Suppressor macrophage (primary cell): Measurements from ENCODE around the gene EPN2.
"Not testable (repeated sequence)": the region's sequence is repeated elsewhere in the genome, so short reads cannot be mapped to it uniquely, and the experiment has no call there.

Experiments
- DNase-seq, 4 experiments: peaks; one replicate each; pipeline ENCODE4 v3.0.0-alpha.2; 2020 to 2022
- total RNA-seq, 17 experiments: gene quantifications; one replicate each; lab custom pipeline; 2026; ENCODE audit warnings: mixed read lengths in 6 of 17, inconsistent platforms in 3 of 17; lab: John Stamatoyannopoulos, UW

Gene EPN2
- total RNA-seq, result 0.76 to 20.3 (median 12.9) reads per million in 17 experiments

DNA sequence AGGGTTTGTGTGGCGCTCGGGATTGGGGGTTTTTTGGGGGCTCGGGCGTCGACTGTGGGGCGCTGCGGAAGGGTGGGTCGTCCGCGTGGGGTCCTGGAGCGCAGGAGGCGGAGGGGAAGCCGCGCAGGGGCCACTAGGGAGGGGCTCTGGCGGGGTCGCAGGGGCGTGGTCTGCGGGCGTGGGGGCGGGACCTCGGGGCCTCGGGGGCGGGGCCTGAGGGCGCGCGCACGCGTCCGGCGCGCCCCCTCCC, at the start of gene EPN2:
TSS of gene EPN2 (plus strand) at position 228 of the 250 bp plus-strand sequence. CDS start 45,754 bp downstream, outside the sequence.
- peak; percentile 57 to 86 (median 68) for DNase-seq

DNA sequence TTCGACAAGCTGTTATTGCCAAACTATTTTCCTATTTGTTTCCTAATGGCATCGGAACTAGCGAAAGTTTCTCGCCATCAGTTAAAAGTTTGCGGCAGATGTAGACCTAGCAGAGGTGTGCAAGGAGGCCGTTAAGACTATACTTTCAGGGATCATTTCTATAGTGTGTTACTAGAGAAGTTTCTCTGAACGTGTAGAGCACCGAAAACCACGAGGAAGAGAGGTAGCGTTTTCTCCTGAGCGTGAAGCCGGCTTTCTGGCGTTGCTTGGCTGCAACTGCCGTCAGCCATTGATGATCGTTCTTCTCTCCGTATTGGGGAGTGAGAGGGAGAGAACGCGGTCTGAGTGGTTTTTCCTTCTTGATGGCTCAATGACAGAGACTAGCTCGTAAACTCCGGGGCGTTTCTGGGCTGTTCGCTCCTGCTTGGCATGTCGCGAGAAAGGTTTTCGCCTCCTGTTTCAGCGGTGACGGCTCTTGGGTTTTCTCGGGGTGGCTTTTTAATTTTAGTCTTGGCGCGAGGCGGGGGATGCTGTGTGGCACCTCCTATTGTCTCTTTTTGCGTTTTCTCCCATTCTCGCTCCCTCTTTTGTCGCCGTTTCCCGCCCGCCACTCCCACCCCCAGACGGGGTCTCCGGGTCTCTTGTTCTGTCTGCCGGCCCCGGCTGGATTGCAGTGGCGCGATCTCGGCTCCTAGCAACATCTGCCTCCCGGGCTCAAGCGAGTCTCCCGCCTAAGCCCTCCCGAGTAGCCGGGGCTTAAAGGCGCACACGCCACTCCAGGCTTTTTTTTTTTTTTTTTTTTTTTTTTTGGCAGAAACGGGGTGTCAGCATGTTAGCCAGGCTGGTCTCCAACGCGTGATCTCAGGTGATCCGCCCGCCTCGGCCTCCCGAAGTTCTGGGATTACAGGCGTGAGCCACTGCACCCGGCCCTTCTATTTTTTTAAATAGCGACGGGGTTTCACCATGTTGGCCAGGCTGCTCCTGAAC, 49.0 kb upstream of the EPN2 start:
- not testable (repeated sequence) for DNase-seq

DNA sequence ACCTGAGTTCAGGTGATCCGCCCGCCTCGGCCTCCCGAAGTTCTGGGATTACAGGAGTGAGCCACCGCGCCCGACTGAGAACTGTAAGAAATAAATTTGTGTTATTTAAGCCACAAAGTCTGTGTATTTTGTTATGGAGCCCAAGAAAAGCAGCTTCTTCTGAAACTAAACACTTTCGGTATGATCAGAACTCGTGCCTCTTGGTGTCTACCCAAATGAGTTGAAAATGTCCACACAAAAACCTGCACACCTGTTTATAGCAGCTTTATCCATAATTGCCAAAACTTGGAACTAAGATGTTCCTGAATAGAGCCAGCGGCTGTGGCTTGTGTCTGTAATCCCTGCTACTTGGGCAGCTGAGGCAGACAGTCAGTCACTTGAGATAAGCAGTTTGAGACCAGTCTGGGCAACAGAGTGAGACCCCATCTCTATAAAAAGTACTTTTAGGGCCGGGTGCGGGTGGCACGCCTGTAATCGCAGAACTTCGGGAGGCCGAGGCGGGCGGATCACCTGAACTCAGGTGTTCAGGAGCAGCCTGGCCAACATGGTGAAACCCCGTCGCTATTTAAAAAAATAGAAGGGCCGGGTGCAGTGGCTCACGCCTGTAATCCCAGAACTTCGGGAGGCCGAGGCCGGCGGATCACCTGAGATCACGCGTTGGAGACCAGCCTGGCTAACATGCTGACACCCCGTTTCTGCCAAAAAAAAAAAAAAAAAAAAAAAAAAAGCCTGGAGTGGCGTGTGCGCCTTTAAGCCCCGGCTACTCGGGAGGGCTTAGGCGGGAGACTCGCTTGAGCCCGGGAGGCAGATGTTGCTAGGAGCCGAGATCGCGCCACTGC, 48.1 kb upstream of the EPN2 start:
- not testable (repeated sequence) for DNase-seq

DNA sequence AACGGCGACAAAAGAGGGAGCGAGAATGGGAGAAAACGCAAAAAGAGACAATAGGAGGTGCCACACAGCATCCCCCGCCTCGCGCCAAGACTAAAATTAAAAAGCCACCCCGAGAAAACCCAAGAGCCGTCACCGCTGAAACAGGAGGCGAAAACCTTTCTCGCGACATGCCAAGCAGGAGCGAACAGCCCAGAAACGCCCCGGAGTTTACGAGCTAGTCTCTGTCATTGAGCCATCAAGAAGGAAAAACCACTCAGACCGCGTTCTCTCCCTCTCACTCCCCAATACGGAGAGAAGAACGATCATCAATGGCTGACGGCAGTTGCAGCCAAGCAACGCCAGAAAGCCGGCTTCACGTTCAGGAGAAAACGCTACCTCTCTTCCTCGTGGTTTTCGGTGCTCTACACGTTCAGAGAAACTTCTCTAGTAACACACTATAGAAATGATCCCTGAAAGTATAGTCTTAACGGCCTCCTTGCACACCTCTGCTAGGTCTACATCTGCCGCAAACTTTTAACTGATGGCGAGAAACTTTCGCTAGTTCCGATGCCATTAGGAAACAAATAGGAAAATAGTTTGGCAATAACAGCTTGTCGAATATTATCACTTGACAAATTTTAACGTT, 47.3 kb upstream of the EPN2 start:
- DNase-seq, result not testable (repeated sequence)

DNA sequence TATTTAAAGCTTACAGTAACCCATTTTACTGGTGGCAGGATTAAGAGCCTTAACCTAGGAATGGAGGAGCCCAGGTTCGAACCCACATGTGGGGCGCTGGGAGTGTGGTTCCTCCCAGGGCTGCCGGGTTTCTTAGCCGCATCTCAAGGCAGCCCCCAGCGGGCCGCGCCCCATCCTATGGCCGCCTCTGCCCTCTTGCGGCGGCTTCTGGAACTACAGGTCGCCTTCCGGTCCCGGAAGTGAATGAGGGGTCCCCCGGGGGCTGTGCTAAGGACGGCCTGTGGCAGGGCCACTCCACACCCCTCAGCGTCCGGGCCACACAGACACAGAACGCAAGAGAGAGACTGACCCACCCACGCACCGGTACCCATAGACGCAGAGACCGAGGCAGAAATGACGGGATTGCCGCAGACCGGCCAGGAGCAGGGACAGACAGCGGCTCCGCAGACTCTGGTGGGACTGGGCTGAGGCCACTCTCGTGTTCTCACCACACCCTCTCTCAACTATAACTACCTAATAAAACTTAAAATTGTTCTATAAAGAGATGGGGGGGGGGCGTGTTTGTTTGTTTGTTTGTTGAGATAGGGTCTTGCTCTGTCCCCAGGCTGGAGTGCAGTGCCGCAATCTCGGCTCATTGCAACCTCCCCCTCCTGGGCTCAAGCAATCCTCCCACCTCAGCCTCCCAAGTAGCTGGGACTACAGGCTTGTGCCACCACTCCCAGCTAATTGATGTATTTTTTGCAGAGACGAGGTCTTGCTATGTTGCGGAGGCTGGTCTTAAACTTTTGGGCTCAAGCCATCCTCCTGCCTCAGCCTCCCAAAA, 40.6 kb upstream of the EPN2 start:
- not testable (repeated sequence) for DNase-seq

DNA sequence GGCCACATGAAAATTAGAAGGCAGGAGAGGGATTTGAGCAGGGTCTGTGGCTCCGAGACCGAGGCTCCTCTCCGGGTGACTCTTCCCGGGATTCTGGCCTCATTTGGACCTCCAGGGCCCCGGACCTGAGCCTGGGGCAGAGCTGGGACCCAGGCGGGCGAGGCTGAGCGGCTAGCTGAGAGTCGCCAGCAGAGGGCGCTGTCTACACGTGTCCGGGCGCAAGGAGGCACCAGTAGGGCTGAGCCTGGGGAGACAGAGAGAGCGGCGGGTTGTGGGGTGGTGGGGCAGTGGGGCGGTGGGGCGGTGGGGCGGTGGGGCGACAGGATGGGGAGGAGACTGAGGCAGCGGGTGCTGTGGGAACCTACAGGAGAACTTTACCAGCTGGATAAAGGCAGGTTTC, 34.7 kb upstream of the EPN2 start:
- DNase-seq, result not testable (repeated sequence)

DNA sequence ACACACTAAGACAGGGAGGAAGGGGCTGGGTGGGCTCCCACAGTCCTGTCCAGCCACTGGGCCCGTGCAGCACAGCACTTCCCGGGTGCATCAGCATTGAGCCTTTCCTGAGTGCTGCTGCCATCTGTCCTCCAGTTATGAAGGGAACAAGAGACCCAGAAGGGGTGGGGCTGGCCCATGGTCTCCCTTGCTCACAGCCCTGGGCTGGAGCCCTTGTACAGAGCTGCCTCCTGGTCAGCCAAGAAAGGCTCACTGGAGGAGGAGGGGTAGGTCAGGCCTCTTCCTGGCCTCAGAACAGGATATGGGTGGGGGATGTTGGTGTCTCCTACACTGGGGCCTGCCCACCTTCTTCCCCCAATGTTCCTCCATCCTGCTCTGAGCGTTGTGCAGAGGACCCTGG, 33.7 kb upstream of the EPN2 start:
- DNase-seq, result not testable (repeated sequence)

DNA sequence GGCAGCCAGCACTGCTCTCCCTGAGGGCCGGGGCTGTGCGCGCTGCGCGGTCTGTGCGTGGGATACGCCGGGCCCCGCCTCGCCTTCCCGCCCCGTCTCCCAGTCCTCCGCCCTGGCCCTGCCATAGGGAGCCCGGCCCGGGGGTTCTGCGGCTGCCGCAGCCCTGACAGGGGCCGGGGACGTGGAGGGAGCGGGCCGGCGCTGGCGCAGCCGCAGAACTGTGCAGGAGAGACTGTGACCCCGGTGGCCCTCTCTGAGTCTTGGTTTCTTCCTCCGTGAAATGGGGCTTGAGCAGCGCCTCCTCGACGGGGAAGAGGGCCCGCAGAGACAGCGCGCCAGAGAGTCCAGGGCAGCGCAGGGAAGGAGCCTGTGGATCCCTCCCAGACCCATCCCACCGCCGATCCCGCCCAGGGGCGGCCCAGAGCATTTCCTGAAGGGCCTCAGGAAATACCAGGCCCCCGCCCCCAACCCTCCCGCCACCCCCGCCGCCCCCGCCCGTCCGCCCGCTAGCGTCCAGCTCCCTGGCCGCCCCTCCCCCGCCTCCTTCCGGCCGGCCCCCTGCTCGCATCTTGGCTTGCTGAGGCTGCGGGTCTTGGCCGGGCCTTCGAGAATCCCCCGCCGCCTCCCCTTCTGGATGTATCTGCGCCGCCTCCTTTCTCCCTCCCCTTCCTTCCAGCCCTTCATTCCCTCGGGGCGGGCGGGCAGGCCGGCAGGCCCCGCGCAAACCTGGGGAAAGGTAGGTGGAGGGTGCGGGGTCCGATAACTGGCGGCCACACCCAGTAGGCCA, 21.9 kb upstream of the EPN2 start:
- not testable (repeated sequence) for DNase-seq

DNA sequence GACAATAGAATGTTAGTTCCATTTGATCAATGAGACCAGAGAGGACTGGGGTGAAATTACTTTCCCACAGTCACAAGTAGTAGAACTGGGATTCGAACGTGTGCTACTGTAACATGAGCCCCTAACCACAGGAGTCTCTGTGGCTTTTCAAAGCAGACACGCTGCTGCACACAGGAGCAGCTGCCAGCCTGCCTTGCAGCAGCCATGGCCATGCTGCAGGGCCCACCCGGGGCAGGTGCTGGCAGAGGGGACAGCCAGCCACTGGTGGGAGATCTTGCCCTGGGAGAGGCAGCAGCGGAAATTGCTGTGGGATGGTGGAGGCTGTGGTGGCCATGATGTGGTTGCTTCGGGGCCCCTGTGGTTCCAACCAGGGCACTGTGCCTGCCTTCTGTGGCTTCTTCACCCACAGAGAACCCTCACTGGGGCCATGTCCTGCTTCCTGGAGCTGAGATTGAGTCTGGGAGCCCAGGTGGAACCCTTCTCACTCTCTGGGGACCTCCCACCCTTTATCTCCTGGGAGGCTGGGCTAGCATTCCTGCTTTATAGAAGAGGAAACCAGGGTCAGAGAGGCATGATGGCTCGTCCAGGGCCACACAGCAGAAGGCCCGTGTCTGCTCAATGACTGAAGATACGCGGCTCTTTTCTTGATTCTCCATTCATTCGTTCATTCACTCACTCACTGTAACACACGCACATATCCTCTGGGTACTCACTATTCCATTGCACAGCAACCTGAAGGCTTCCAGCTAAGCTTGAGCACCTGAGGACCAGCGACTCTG, 20.8 kb upstream of the EPN2 start:
- DNase-seq, result not testable (repeated sequence)

DNA sequence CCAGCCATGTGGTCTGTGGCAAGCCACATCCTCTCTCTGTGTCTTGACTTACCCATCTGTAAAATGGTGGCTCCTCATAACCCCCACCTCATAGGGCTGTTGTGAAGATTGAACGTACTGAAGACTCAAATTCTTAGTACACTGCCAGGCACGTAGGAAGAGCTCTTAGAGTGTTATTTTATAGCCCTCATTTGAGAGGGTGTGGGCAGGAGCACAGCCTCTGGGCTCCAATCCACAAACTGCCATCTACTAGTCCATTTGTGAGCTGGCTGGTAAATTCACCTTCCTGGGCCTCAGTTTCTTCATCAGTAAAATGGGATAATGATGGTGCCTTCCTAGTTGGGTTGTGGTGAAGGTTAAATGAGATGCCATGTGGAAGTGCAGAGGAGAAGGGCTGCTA, 18.3 kb upstream of the EPN2 start:
- not testable (repeated sequence) for DNase-seq

DNA sequence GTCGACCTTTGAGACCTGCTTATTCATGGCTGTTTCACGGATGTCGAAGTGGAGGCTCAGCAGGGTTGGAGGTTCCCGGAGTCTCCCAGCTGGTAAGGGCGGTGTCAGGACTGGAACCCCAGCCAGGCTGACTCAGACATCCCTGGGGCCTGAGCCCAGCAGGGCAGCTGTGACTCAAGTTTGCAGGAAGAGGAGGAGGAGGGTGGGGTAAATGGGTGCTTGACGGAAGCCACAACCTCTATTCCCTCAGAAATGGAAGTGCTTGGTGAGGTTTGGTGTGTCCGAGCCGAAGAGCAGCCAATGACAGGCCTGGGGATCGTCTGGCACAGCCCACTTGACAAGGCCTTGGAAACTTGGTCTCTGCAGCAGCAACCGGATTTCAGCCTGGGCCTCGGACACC, 17.8 kb upstream of the EPN2 start:
- DNase-seq, result not testable (repeated sequence)

DNA sequence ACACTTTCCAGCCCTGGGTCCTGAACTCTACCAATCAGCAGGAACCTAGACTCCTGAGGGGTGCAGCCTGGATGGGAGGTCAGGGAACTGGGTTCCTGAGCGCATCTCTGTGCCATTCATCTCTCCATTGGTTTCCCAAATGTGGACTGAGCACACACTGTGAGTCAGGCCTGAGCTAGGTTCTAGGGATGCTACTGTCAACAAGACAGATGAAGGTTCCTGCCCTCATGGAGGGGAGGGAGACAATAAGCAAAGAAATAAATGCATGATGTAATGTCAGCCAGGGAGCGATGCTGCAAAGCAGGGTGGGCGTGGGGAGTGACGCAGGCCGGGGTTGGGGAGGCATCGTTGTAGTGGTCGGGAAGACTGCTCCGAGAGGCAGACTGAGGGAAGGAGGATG, 17.0 kb upstream of the EPN2 start:
- DNase-seq, result not testable (repeated sequence)

DNA sequence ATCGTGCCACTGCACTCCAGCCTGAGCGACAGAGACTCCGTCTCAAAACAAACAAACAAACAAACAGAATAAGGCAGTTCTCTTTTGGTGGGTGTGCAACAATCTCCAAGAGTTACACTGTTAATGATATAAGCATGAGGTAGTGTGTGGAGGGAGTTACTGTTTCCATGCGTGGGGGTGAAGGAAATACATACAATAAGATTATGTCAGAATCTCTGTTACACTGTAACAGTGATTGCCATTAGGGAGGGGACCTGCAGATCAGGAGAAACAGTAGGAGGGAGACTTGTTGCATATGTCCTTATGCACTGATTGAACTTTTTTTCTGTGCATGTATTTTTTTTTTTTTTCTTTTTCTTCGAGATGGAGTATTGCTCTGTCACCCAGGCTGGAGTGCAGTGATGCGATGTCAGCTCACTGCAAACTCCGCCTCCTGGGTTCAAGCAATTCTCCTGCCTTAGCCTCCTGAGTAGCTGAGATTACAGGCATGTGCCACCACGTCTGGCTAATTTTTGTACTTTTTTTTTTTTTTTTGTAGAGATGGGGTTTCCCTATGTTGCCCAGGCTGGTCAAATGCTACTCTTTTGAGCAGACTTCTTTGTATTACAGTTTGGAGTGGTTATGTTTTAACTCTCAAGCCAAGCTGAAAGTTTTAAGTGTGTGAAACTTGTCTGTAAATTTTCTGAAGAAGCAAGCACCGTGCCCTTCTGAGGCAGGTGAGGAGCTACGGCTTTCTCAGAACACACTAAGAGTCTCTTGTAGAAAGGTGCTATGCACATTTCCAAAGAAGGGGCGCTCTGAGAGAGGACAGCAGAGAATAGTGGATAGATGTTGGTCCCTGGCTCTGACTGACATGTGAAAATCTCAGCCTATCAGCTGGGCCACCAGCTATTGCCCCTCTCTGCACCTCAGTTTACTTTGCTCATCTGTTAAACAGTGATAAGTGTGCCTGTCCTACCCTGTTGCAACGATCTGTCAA, 10.3 kb upstream of the EPN2 start:
- DNase-seq, result not testable (repeated sequence)

DNA sequence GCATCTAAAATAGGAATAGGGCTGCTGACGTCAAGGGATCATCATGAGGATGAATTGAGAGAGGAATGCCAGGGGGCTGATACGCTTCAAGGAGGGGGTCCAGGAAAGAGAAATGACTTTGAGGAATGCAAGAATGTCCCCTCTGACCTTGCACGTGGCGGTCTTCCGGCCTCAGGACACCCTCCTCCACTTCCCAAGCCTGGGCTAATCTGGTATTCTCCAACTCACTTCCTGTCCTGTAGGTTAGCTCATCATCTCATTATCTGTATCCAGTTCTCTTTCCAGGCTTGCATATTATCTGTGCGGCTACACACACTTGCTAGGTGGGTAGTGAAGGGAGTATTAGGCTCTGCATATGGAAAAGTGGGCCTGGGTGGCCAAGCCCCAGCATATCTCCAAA, 2.5 kb upstream of the EPN2 start:
- not testable (repeated sequence) for DNase-seq

DNA sequence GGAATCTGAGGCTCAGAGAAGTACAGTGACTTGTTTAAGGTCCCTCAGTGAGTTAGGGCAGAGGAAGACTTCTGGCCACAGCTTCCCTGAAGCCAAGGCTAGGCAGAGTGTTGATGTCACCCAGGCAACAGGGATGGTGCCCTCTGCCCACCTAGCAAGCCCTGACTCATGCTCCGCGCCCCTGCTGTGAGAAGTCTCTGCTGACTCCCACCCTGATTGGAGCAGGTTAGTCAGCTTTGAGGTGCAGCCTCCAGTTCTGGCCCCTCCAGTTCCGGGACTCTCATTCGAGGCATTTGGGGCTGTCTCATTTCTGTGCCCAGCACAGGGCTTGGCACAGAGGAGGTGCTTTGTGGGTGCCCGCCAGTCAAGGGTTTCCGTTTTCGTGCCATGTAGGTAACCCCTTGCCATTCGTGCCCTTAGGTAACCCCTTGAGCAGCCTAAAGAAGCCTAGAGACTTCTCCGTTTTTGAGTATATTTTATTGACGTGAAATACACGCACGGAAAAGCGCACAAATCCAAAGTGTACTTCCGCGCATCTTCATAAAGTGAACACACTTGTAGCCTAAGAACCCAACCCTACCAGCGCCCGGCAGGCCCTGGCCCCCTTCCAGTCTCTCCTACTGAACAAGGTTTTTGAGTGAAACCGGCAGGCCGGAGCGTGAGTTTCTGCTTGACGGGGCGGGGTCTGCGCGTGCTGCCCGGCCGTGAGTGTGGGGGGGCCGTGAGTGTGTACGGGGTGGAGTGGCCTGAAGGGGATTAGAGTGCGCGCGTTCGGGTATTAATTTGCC, 621 bp upstream of the EPN2 start:
- DNase-seq, result not testable (repeated sequence)

DNA sequence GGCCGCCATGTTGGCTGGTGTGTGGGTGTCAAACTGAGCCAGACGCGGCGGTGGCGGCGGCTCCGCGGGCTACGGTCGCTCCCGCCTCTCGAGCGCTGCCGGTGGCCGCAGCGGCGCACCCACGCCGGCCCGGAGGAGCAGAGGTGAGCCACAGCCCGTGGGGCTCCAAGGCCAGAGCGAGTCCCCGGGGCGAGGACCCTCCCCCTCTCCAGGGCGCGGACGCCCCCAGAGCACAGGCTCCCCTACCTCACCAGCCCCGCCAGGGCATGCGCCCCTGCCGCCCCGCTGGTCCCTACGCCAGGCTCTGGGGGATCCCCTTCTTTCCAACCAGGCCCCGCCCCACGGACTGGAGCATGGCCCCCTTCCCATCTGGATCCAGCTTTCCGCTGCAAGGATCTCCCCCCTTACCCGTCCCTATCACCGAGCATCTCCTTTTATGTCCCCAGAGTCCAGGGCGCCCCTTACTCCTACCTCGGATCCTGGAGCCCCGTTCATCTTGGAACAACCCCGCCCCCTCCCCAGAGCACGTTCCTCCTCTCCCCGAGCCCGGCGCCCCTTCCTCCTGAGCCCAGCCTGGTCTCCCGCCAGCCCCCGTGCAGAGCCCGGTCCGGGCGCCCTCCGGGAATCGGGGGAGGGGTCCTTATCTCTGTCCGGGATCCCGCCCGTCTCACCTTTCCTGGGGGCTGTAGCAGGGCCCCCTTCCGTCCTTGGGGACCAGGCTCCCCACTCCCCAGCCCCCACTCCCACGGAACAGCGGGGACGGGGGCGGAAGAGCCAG, 412 bp downstream of the EPN2 start:
- peak; percentile 9 to 44 (median 33) for DNase-seq

DNA sequence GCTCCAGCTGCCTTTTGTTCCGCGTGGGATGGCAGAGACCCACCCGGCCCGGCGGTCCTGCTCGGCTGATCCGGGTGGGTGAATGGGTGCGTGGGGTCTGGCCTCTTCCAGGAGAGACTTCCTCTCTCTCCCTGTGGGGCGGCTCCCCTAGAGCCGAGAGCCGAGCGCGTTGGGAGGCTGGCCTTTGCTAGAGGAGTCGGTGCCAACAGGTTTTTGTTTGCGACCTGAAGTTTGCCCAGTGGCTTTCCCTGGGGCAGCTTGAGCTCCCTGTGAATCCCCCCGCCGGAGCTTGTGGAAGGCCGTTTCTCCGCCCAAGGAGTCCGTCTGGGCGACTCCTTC, 970 bp downstream of the EPN2 start:
- peak; percentile 42 to 66 (median 44) for DNase-seq

DNA sequence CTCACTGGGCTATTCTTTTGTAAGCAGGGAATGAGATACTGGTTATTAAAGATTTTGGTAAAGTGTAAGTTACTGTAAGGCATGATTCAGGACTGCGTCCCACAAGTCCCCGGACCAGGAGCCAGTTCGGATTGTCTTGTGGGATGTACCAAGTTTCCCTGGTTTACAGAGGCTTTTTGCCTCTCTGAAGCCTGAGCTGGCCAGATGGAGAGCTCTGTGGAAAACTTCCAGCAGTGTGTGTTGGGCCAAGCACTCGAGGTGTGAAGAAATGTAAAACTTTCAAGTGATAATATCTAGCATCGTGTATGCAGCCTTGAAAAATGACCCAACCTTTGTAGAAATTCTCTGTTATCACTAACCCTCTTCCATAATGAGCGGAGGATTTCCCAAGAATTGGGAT, 2.4 kb downstream of the EPN2 start:
- DNase-seq, result no peak
